ENCODE results near the gene INPP4A.

- TF ChIP-seq PBX3 (IDR thresholded peaks at IDR 0.05) (no peak), CTCF (IDR thresholded peaks at IDR 0.05) (no peak), EZH2phosphoT487 (IDR thresholded peaks at IDR 0.05; ENCODE audit: borderline replicate concordance, low read depth) (no peak), RXRA (IDR thresholded peaks at IDR 0.05; ENCODE audit: borderline replicate concordance, low read depth) (no peak), RAD21 (IDR thresholded peaks at IDR 0.05; ENCODE audit: low read length) (no peak), TAF1 (IDR thresholded peaks at IDR 0.05; ENCODE audit: borderline replicate concordance, low read depth, low read length) (no peak), POLR2AphosphoS5 (IDR thresholded peaks at IDR 0.05; ENCODE audit: low read depth, low read length) (no peak), MAX (IDR thresholded peaks at IDR 0.05; ENCODE audit: low read depth) (no peak)
- TF ChIP-seq, protein P1, sequence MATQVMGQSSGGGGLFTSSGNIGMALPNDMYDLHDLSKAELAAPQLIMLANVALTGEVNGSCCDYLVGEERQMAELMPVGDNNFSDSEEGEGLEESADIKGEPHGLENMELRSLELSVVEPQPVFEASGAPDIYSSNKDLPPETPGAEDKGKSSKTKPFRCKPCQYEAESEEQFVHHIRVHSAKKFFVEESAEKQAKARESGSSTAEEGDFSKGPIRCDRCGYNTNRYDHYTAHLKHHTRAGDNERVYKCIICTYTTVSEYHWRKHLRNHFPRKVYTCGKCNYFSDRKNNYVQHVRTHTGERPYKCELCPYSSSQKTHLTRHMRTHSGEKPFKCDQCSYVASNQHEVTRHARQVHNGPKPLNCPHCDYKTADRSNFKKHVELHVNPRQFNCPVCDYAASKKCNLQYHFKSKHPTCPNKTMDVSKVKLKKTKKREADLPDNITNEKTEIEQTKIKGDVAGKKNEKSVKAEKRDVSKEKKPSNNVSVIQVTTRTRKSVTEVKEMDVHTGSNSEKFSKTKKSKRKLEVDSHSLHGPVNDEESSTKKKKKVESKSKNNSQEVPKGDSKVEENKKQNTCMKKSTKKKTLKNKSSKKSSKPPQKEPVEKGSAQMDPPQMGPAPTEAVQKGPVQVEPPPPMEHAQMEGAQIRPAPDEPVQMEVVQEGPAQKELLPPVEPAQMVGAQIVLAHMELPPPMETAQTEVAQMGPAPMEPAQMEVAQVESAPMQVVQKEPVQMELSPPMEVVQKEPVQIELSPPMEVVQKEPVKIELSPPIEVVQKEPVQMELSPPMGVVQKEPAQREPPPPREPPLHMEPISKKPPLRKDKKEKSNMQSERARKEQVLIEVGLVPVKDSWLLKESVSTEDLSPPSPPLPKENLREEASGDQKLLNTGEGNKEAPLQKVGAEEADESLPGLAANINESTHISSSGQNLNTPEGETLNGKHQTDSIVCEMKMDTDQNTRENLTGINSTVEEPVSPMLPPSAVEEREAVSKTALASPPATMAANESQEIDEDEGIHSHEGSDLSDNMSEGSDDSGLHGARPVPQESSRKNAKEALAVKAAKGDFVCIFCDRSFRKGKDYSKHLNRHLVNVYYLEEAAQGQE (IDR thresholded peaks at IDR 0.05; ENCODE audit: low read depth, low read length), result no peak
Observed at GRCh38 chr2:98586551-98587140, 142.0 kb downstream of the INPP4A start.

All from SK-N-SH (cell line).